ENCODE measurements around the gene SFXN5.

DNA sequence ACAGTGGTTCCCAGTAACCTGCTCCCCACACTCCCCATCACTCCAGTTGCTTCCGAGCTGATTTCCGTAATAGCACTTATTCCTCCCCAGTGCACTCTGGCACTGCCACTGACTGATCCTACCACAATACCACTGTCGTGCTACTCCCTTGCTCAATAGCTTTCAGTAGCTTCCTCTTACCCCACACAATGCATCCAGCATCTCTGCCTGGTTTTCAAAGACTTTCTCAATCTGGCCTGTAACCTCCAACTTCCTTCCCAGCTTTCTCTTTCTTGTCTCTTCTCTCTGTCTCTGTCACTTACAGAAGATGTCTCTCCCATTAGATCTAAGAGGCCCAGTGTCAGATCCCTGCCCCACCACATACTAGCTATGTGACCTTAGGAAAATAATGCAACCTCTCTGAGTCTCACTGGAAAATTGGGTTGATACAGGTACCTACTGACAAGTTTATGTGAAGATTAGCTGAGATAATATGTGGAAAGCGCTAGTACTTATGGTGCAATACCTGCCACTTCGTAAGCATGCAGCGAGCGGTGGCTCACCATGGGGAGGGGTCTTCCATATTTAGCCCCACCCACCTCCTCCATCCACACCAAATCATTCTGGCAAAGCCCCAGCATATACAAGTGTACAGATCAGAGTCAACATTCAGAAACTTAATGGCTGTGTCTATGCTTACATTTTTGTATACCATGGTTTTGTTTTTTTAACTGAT lies 36.7 kb downstream of the SFXN5 start:
- no peak for TF ChIP-seq EP300 (conservative IDR thresholded peaks at IDR 0.05; ENCODE audit: poor library complexity, severe bottlenecking)
- TF ChIP-seq EZH2 (IDR thresholded peaks at IDR 0.05; ENCODE audit: borderline replicate concordance, insufficient read depth, low read length, poor library complexity, severe bottlenecking), result no peak
- TF ChIP-seq, protein P1, sequence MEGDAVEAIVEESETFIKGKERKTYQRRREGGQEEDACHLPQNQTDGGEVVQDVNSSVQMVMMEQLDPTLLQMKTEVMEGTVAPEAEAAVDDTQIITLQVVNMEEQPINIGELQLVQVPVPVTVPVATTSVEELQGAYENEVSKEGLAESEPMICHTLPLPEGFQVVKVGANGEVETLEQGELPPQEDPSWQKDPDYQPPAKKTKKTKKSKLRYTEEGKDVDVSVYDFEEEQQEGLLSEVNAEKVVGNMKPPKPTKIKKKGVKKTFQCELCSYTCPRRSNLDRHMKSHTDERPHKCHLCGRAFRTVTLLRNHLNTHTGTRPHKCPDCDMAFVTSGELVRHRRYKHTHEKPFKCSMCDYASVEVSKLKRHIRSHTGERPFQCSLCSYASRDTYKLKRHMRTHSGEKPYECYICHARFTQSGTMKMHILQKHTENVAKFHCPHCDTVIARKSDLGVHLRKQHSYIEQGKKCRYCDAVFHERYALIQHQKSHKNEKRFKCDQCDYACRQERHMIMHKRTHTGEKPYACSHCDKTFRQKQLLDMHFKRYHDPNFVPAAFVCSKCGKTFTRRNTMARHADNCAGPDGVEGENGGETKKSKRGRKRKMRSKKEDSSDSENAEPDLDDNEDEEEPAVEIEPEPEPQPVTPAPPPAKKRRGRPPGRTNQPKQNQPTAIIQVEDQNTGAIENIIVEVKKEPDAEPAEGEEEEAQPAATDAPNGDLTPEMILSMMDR (IDR thresholded peaks at IDR 0.05; ENCODE audit: poor library complexity, severe bottlenecking), result no peak
- no peak for TF ChIP-seq POLR2AphosphoS5 (IDR thresholded peaks at IDR 0.05)
- TF ChIP-seq TAF1 (IDR thresholded peaks at IDR 0.05; ENCODE audit: low read depth), result no peak
- no peak for TF ChIP-seq SMC3 (conservative IDR thresholded peaks at IDR 0.05; ENCODE audit: poor library complexity)
- no peak for TF ChIP-seq RAD21 (conservative IDR thresholded peaks at IDR 0.05)
- TF ChIP-seq MXI1 (conservative IDR thresholded peaks at IDR 0.05; ENCODE audit: poor library complexity, severe bottlenecking), result no peak
- TF ChIP-seq, protein P2, sequence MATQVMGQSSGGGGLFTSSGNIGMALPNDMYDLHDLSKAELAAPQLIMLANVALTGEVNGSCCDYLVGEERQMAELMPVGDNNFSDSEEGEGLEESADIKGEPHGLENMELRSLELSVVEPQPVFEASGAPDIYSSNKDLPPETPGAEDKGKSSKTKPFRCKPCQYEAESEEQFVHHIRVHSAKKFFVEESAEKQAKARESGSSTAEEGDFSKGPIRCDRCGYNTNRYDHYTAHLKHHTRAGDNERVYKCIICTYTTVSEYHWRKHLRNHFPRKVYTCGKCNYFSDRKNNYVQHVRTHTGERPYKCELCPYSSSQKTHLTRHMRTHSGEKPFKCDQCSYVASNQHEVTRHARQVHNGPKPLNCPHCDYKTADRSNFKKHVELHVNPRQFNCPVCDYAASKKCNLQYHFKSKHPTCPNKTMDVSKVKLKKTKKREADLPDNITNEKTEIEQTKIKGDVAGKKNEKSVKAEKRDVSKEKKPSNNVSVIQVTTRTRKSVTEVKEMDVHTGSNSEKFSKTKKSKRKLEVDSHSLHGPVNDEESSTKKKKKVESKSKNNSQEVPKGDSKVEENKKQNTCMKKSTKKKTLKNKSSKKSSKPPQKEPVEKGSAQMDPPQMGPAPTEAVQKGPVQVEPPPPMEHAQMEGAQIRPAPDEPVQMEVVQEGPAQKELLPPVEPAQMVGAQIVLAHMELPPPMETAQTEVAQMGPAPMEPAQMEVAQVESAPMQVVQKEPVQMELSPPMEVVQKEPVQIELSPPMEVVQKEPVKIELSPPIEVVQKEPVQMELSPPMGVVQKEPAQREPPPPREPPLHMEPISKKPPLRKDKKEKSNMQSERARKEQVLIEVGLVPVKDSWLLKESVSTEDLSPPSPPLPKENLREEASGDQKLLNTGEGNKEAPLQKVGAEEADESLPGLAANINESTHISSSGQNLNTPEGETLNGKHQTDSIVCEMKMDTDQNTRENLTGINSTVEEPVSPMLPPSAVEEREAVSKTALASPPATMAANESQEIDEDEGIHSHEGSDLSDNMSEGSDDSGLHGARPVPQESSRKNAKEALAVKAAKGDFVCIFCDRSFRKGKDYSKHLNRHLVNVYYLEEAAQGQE (IDR thresholded peaks at IDR 0.05; ENCODE audit: borderline replicate concordance), result no peak

Data from neural cell (in vitro differentiated cells).